IMR-90 (cell line): ENCODE data around the gene NHSL2. TPM values are rescaled to one million over a fixed set of nuclear protein-coding genes. Genes with fewer than 3 reads are reported as not detected.

Experiments
- ATAC-seq: fragments of 200-7000 bp; cut with Tn5 transposase; 2 replicates; pipeline ENCODE4 v1.9.1; 2020; ENCODE audit warnings: low read depth, mild to moderate bottlenecking, moderate library complexity
- BruUV-seq: library from RNA; stranded (reverse); fragments of 400-500 nt; replicated peaks from 2 replicates; lab custom pipeline; 2021; lab: Mats Ljungman, UMichigan
- CTCF ChIA-PET: fragments of 300-600 bp; formaldehyde crosslinking; extraction: SDS; loops from one replicate; lab custom pipeline; 2021; ENCODE audit warnings: antibody characterized with exemption; lab: Yijun Ruan, JAX
- POLR2A ChIA-PET: fragments of 300-600 bp; sonication (Branson Sonifier 250); formaldehyde crosslinking; loops from one replicate; lab custom pipeline; 2022; ENCODE audit warnings: antibody characterized with exemption; ENCODE audit not compliant: unreplicated experiment; lab: Charles Lee
- DNase-seq: peaks from one replicate; pipeline ENCODE4 v3.0.0; 2013
- H2AFZ ChIP-seq: replicated peaks from 2 replicates; pipeline ENCODE3; 2013; ENCODE audit warnings: low read length, mild to moderate bottlenecking; ENCODE audit not compliant: poor library complexity
- H2AK5ac ChIP-seq: 2 replicates; pipeline ENCODE4 v1.6.1; 2013; ENCODE audit warnings: low read depth, low read length, inconsistent platforms
- H2AK9ac ChIP-seq: replicated peaks from 2 replicates; pipeline ENCODE3; 2013; ENCODE audit warnings: mild to moderate bottlenecking, low read depth, low read length, moderate library complexity; ENCODE audit not compliant: poor library complexity
- H2BK120ac ChIP-seq: 2 replicates; pipeline ENCODE4 v1.6.1; 2013; ENCODE audit warnings: low read depth, low read length, inconsistent platforms
- H2BK15ac ChIP-seq: 3 replicates; pipeline ENCODE4 v1.6.1; 2013; ENCODE audit warnings: low read depth, low read length, inconsistent platforms
- H2BK20ac ChIP-seq: 2 replicates; pipeline ENCODE4 v1.6.1; 2013; ENCODE audit warnings: low read depth, mild to moderate bottlenecking, inconsistent platforms, low read length, moderate library complexity
- H2BK5ac ChIP-seq: 2 replicates; pipeline ENCODE4 v1.6.1; 2013; ENCODE audit warnings: mild to moderate bottlenecking, low read depth, low read length, inconsistent platforms; ENCODE audit not compliant: poor library complexity, severe bottlenecking
- H3K14ac ChIP-seq: replicated peaks from 2 replicates; pipeline ENCODE4 v1.6.1; 2013; ENCODE audit warnings: low read depth, low read length, inconsistent platforms
- H3K18ac ChIP-seq: 2 replicates; pipeline ENCODE4 v1.6.1; 2013; ENCODE audit warnings: low read depth, low read length, control low read depth
- H3K23ac ChIP-seq: 2 replicates; pipeline ENCODE4 v1.6.1; 2013; ENCODE audit warnings: low read depth, low read length, inconsistent platforms
- H3K27ac ChIP-seq: 2 replicates; pipeline ENCODE4 v1.5.1; 2013; ENCODE audit warnings: mild to moderate bottlenecking, control low read depth, low read length; ENCODE audit not compliant: insufficient read depth
- H3K27me3 ChIP-seq: 2 replicates; pipeline ENCODE4 v1.6.1; 2013; ENCODE audit warnings: low read length; ENCODE audit not compliant: control insufficient read depth, insufficient read depth
- H3K36me3 ChIP-seq: 2 replicates; pipeline ENCODE4 v1.6.1; 2013; ENCODE audit warnings: low read length, mixed read lengths; ENCODE audit not compliant: control insufficient read depth, insufficient read depth
- H3K4ac ChIP-seq: 2 replicates; pipeline ENCODE4 v1.6.1; 2013; ENCODE audit warnings: low read depth, low read length, inconsistent platforms
- H3K4me1 ChIP-seq: 2 replicates; pipeline ENCODE4 v1.6.1; 2013; ENCODE audit warnings: low read length, mixed read lengths; ENCODE audit not compliant: control insufficient read depth, insufficient read depth
- H3K4me2 ChIP-seq: 2 replicates; pipeline ENCODE4 v1.6.1; 2013; ENCODE audit warnings: low read depth, mild to moderate bottlenecking, control low read depth, low read length, moderate library complexity
- H3K4me3 ChIP-seq: 2 replicates; pipeline ENCODE4 v1.5.1; 2013; ENCODE audit warnings: low read depth, mild to moderate bottlenecking, control low read depth, low read length, moderate library complexity; ENCODE audit not compliant: insufficient read depth
- H3K56ac ChIP-seq: 2 replicates; pipeline ENCODE4 v1.6.1; 2013; ENCODE audit warnings: low read length, inconsistent platforms; ENCODE audit not compliant: insufficient read depth; ENCODE audit errors: extremely low read depth
- H3K79me1 ChIP-seq, 2 experiments: 2 replicates each; pipeline ENCODE4 v1.6.1; 2013; ENCODE audit warnings: low read length in 2 of 2, inconsistent platforms in 1 of 2, low read depth in 1 of 2
- H3K9ac ChIP-seq: 2 replicates; pipeline ENCODE4 v1.6.1; 2013; ENCODE audit warnings: low read depth, low read length, control low read depth
- H3K9me1 ChIP-seq: 2 replicates; pipeline ENCODE4 v1.6.1; 2013; ENCODE audit warnings: low read length, inconsistent platforms; ENCODE audit not compliant: insufficient read depth
- H3K9me3 ChIP-seq: 2 replicates; pipeline ENCODE4 v1.6.1; 2013; ENCODE audit warnings: low read length; ENCODE audit not compliant: control insufficient read depth, insufficient read depth
- H4K20me1 ChIP-seq: 2 replicates; pipeline ENCODE4 v1.6.1; 2013; ENCODE audit warnings: low read length, inconsistent platforms; ENCODE audit not compliant: insufficient read depth
- H4K5ac ChIP-seq: 2 replicates; pipeline ENCODE4 v1.6.1; 2013; ENCODE audit warnings: mild to moderate bottlenecking, low read depth, low read length, control low read depth
- H4K8ac ChIP-seq, 2 experiments: 2 replicates each; pipeline ENCODE4 v1.6.1; 2013; ENCODE audit warnings: low read depth in 2 of 2, low read length in 2 of 2, control low read depth in 1 of 2, inconsistent platforms in 1 of 2
- H4K91ac ChIP-seq: 2 replicates; pipeline ENCODE4 v1.6.1; 2013; ENCODE audit warnings: low read depth, low read length, inconsistent platforms; ENCODE audit not compliant: insufficient read depth
- CEBPB ChIP-seq: IDR thresholded peaks from 2 replicates; pipeline ENCODE4 v1.6.1; 2012; ENCODE audit warnings: low read depth, low read length, improper control_type of control experiment
- RFX5 ChIP-seq: IDR thresholded peaks from 2 replicates; pipeline ENCODE4 v1.8.0; 2012; ENCODE audit warnings: low read depth, mild to moderate bottlenecking, low read length, moderate library complexity
- WGBS, 2 experiments: methylation state at CpG; one replicate each; pipeline versions ENCODE4 v1.1.5 to v1.1.7; 2013; ENCODE audit warnings: missing lambda C conversion rate in 2 of 2; ENCODE audit not compliant: insufficient read length in 1 of 2; ENCODE audit errors: extremely low coverage in 2 of 2; 5-methylcytosine and 5-hydroxymethylcytosine counted together
- dilution Hi-C: fragments of 300-500 bp; cut with HindIII; formaldehyde crosslinking; loops from one replicate; pipeline ENCODE4 v1.14.3; 2018; ENCODE audit warnings: low sequenced_read_pairs; ENCODE audit not compliant: unreplicated experiment
- in situ Hi-C: fragments of 300-500 bp; cut with MboI; formaldehyde crosslinking; loops from 3 replicates; pipeline ENCODE4 v1.14.3; 2019; ENCODE audit warnings: low sequenced_read_pairs, inconsistent platforms, mixed read lengths
- intact Hi-C: fragments of 100-400 bp; cut with micrococcal nuclease; formaldehyde crosslinking; loops from 2 replicates; pipeline ENCODE4 v1.10.0; 2022
- polyA plus RNA-seq, 3 experiments: library from polyadenylated mRNA; depleted of rRNA; stranded (reverse); fragments of >200 nt; gene quantifications; 2 replicates each; pipeline ENCODE4 v1.2.3, GENCODE V29; 2012; ENCODE audit warnings: low replicate concordance in 1 of 3
- total RNA-seq: library from RNA; depleted of rRNA; stranded (reverse); fragments of >200 nt; gene quantifications from 2 replicates; pipeline ENCODE4 v1.2.3, GENCODE V29; 2012

Gene NHSL2
- total and polyA plus RNA-seq, 2 of the 4 experiments (the other 2 are of a cell fraction), result 0.72 to 0.75 TPM

DNA sequence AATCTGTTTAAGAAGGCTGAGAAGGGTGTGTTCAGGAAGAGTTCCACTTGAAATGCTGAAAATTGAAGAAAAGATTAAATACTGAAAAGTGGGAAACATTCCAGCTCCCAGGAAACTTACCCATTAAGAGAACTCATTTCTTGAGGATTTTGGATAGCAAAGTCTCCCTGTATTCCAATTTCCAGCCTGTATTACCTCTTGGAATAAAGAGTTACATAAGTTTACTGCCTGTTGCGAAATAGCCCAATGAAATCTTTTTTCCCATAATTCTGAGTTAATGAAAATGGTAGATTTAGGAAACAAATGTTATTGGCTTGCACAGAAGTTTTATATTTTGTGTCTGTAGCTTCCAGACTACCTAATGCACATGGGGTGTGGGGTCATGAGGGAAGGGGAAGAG lies 12.0 kb downstream of the NHSL2 start:
- H3K4me2 ChIP-seq, result no peak overlapping the region
- H2BK15ac ChIP-seq, result no peak overlapping the region
- H3K14ac ChIP-seq, result no peak overlapping the region
- H3K9ac ChIP-seq, result no peak overlapping the region
- no peak overlapping the region for H3K23ac ChIP-seq
- H2BK5ac ChIP-seq, result no peak overlapping the region
- CTCF ChIA-PET, result no interaction called here
- H4K5ac ChIP-seq, result no peak overlapping the region
- intact Hi-C loops, result no loop called here
- no peak overlapping the region for H3K4me3 ChIP-seq
- no peak overlapping the region for H3K4ac ChIP-seq
- no peaks in the 10 kb centered on the region for H3K9me3 ChIP-seq
- WGBS, 2 experiments, result no CpG with 5 or more reads among the region's 1 CpG
- BruUV-seq, result no TSS peak
- TF ChIP-seq CEBPB, result peak; percentile 85
- no peak for TF ChIP-seq RFX5
- POLR2A ChIA-PET, result no interaction called here
- no peak overlapping the region for H3K56ac ChIP-seq
- no peak overlapping the region for H2BK120ac ChIP-seq
- peaks cover 21% of the 10 kb centered on the region for H3K27me3 ChIP-seq
- ATAC-seq (no peak), DNase-seq (no peak)
- no peak overlapping the region for H2BK20ac ChIP-seq
- no peaks in the 10 kb centered on the region; the same call in 1 of the 2 replicates for H3K4me1 ChIP-seq
- H2AK9ac ChIP-seq, result no peak overlapping the region
- no peaks in the 10 kb centered on the region for H3K79me1 ChIP-seq
- no peak overlapping the region for H4K91ac ChIP-seq
- in situ Hi-C loops, result no loop called here
- no peak overlapping the region for H2AK5ac ChIP-seq
- no peaks in the 10 kb centered on the region for H3K36me3 ChIP-seq
- H4K20me1 ChIP-seq, result no peaks in the 10 kb centered on the region
- no peak overlapping the region for H2AFZ ChIP-seq
- H3K9me1 ChIP-seq, result no peaks in the 10 kb centered on the region
- dilution Hi-C loops, result no loop called here
- no peak overlapping the region for H3K18ac ChIP-seq
- H3K27ac ChIP-seq, result no peak overlapping the region
- no peak overlapping the region for H4K8ac ChIP-seq
